NCI-H1436 (cell line): ENCODE measurements around the gene ULK3.

Experiments used
- DNase-seq: peaks from one replicate; lab custom pipeline; 2025; lab: John Stamatoyannopoulos, UW

ULK3 gene

DNA sequence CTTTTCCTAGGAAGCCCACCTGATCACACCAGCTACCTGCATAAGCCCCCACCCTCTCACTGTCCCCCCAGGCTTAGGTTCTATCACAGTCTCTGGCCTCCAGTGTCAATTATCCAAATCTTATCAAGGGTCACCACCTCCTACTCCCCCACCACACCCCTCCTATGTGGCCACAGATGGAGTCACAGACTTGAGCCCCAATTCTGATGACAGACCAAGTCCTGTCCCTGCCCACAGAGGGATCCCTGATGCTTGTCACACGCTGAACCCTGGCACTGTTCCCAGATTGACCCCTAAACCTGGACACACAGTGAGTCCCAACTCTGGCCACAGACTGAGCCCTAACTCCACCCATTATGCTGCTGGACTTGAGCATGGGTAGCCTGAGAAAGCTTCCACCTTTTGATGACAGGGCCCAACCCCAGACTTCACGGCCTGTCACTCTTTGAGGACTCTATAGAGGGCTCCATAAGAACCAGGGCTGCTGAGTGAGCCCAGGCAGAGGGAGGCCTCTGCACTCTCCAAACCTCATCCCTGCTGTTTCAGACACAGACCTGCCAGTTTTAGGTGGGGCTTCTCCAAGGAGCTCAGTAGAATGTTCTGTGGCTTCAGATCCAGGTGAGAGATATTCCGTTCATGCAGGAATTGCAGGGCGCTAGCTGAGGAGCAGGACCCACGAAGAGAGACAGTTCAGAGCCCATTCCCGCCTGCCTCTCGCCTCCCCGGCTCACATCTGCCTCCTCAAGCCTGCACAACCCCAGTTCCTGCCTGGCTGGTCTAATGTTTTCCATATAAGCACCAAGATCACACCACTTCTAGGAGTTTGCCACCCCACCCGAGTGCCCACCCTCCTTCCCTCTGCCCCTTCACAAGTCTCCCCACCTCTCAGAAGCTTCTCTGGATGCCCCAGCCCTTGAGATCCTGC lies 1.8 kb downstream of the ULK3 start:
- no peak for DNase-seq

GRCh38 chr15:74839526-74840395 lies 3.2 kb downstream of the ULK3 start:
- no peak for DNase-seq

GRCh38 chr15:74838746-74839525 lies 4.0 kb downstream of the ULK3 start:
- no peak for DNase-seq

- no peak for DNase-seq
Measured at GRCh38 chr15:74838137-74838516, 4.8 kb downstream of the ULK3 start.

- no peak for DNase-seq
Measured at GRCh38 chr15:74837482-74838136, 5.3 kb downstream of the ULK3 start.

DNA sequence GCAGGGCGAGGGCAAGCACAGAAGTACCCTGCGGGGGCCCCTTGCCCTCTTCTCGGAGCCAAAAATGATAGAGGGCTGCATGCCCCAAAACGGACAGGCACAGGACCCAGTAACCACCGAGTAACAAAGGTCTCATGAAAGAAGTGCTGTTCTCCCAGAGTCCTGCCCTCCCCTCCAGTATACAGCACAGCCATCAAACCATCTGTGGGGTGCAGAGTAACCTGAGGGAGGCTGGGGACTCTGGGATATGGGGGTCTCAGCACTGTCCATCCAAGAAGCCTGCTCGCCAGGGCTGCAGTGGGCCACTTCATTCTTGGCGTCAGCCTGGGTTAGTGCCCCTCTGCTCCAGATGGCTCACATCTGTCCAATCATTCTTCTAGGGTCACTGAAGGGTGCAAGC lies 6.1 kb downstream of the ULK3 start:
- no peak for DNase-seq

- DNase-seq, result no peak
Measured at GRCh38 chr15:74835312-74835823, 7.6 kb downstream of the ULK3 start.

DNA sequence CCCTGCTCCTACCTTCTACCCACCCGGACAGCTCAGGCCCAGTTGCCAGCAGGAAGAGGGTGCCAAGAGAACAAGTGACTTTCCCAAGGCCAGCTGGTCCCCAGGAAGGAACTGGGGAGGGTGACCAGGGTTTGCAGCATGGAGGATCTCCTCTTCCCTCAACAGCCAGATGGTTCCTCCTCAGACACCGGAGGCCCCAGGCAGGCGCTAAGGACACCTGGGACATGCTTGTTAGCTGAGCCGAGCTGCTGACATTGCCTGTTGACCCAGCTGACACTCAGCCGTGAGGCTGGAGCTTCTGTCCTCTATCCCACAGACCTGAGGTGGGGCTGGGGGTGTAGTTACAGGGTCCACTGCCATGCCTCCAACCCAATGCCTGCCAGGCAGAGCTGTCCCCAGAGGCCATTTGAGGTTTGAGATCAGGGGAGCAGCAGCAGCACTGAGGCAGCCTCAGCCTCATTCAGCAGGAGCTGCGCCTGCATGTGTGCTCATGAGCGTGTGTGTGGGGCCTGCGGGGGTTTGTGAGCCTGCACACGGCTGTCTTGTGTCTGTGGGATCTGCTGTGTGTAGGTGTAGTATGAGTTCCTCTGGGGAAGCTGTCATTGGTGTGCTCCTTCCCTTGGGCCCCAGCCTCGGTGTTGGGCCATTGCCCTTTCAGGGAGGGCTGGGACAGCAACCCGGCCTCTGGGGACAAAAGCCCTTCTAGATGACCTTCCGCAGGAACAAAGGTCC lies 9.4 kb downstream of the ULK3 start:
- DNase-seq, result no peak

DNA sequence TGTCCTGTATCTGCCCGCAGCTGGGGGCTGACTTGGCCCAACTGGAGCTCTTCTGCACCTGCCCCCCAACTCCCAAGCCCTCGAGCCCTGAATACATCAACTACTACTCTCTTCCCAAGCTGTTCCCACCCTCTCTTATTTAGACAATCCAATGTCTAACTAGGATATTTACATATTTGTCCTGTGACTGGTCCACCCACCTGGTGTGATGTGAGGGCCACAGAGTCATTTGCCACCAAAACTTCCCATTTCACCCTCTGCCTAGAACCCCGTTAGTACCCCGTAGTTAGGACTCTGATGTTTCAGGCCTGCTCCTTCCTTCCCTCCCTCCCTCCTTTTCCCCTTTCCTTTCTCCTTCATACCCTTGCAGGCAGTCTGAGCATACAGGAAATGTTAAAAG lies 10.1 kb downstream of the ULK3 start:
- DNase-seq, result no peak

GRCh38 chr15:74831813-74832495 lies 11.0 kb downstream of the ULK3 start:
- DNase-seq, result no peak

DNA sequence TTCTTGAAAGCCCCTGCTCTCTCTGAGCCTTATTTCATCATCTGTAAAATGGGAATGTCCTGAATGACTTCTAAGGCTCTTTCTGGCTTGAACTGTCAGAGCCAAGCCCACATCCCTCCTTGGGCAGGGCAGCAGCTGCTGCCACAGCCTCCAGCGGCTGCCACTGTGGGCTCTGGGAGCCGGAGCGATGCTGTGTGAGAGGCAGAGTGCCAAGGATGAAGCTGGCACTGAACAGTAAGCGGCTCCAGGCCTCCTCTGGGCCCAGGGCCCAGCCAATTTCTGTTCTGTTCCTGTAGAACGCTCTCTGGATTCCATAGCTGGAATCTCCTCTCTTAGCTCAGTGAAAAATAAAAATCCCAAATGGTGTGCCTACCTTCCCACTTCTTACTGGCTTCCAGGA lies 12.1 kb downstream of the ULK3 start:
- DNase-seq, result no peak

DNA sequence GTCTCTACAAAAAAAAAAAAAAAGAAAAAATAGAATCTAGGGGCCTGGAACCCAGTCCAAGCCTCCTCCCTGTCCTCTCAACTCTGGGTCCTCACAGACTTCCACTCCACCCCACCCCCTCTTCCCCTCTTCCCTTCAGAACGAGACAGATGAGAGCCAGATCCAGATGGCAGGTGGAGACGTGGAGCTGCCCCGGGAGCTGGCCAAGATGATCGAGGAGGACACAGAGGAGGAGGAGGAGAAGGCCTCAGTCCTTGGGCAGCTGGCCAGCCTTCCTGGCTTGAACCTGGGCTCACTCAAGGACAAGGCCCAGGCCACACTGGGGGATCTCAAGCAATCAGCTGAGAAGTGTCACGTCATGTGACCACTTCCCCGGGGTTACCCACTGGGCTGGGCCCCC lies 13.0 kb downstream of the ULK3 start:
- DNase-seq, result no peak

DNA sequence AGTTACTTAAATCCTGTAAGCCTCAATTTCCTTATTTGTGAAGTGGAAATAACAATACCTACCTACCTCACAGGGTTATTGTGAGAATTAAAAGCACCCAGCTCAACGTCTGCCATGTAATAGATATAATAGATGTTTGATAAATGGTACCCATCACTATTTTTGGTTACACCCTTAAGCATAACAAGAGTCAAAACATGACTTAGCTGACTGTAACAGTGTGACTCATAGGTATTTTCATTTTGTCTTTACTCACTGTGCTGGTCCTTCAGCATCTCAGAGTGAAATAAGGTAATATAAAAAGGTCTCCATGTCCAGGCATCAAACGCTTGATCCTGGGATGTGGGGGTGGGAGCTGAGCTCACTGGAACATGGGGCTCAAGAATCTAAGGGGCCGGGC lies 13.5 kb downstream of the ULK3 start:
- no peak for DNase-seq

GRCh38 chr15:74828835-74829234 lies 14.1 kb downstream of the ULK3 start:
- no peak for DNase-seq

DNA sequence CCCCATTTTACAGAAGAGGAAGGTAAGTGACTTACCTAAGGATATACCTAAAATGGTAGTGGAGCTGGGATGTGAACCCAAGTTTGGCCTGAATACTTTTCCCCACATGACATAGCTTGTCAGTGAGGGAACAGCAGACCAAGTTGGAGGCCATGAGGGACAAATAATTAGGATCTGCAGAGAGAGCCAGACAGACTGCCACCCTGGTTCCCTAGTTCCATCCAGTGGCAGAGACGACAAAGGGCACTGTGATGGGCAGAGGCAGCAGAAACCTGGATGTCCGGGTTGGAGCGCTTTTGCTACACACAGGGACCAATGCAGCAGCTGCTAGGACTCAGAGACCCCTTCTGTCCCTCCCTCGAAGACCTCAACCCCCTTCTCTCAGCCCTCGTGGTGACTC lies 15.3 kb downstream of the ULK3 start:
- no peak for DNase-seq

- DNase-seq, result no peak
Measured at GRCh38 chr15:74826921-74827320, 16.0 kb downstream of the ULK3 start.

GRCh38 chr15:74826364-74826819 lies 16.6 kb downstream of the ULK3 start, which contains the start of gene CPLX3:
Gene CPLX3, plus strand, starts transcription at chr15:74826627. Its CDS starts 77 bp downstream, at chr15:74826704.
- DNase-seq, result no peak

DNA sequence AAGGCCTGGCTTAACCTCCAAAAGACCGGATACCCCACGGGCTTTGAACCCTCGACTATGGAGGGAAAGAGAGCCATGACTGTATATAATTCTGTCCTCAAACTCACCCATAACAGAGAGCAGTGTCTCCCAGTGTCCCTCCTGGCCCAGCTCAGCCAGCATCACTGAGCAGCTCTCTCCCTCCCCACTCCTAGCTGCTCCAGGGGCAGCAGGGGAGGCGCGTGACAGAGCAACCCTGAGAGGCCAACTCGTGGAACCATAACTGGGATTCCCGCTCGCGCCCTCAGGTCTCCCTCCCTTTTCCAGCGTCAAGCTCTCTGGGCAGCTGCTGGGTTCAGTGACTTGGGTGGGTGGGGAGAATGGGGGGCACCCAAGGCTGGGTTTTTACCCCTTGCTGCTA lies 17.1 kb downstream of the ULK3 start:
- no peak for DNase-seq

- DNase-seq, result no peak
Measured at GRCh38 chr15:74824976-74825375, 18.0 kb downstream of the ULK3 start.

GRCh38 chr15:74823324-74823723 lies 19.6 kb downstream of the ULK3 start:
- no peak for DNase-seq
